Stomach (tissue), 4 donors: ENCODE measurements around the gene PLCG2.

ENCODE experiments used
- CTCF ChIP-seq, 7 experiments: fragments of 450-650 bp in 4 of 7; fragments of 200-600 bp in 3 of 7; sonication (generic) in 3 of 7; IDR thresholded peaks; one replicate each; pipeline ENCODE4 v1.5.1; 2016 to 2019; ENCODE audit warnings: antibody characterized with exemption in 7 of 7, control low read depth in 2 of 7, mild to moderate bottlenecking in 1 of 7
- POLR2A ChIP-seq, 4 donors: fragments of 450-650 bp; IDR thresholded peaks; one replicate each; pipeline ENCODE4 v1.6.1; 2016; ENCODE audit warnings: antibody characterized with exemption in 4 of 4, control low read depth in 2 of 4, mild to moderate bottlenecking in 1 of 4, moderate library complexity in 1 of 4
- POLR2AphosphoS5 ChIP-seq, 3 donors: sonication (generic); formaldehyde crosslinking; IDR thresholded peaks; one replicate each; pipeline ENCODE4 v1.6.1; 2016; ENCODE audit warnings: antibody characterized with exemption in 3 of 3

GRCh38 chr16:81894592-81894991, 115.5 kb downstream of the PLCG2 start:
- TF ChIP-seq POLR2A (IDR thresholded peaks at IDR 0.05): no peak
- TF ChIP-seq CTCF (IDR thresholded peaks at IDR 0.05): no peak
- TF ChIP-seq POLR2AphosphoS5 (IDR thresholded peaks at IDR 0.05): no peak
